ENCODE data around the gene KIF16B.

GRCh38 chr20:16490696-16491095 is 82.6 kb downstream of the KIF16B start:
- TF ChIP-seq POLR2AphosphoS5 (IDR thresholded peaks at IDR 0.05; ENCODE audit: low read depth, low read length) (no peak), TAF1 (IDR thresholded peaks at IDR 0.05; ENCODE audit: borderline replicate concordance, insufficient read depth, low read length) (no peak)
